GM21515 (cell line): Measurements from ENCODE around the gene GPR152.
"Not testable (repeated sequence)": the region's sequence is repeated elsewhere in the genome, so short reads cannot be mapped to it uniquely, and the experiment has no call there.

Experiments
- ATAC-seq: cut with Tn5 transposase; IDR thresholded peaks from one replicate; pipeline ENCODE4 v1.9.1; 2021; ENCODE audit not compliant: unreplicated experiment

GPR152 gene

GRCh38 chr11:67410984-67411784 lies 41.3 kb downstream of the GPR152 start:
- ATAC-seq: no peak

DNA sequence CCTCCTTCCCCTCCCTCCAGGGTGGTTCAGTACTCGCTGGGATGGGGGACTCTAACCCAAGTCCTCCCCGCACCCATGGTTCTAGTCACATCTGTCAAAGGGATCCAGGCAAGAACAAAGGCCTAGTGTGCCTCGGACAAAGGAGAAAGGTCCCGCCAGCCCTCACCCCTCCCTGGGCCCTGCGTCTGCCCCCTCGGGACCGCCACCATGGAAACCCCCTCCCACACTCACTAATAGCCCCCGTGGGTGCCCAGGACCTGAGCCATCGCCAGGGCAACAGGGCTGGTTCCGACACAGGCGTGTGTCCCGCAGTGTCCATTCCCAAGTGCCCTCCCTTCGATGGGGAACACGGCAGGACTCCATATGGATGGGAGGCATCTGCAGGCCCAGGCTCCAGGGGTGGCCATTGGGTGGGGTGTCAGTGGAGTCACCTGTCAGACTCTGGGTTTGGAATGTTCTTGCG lies 42.1 kb downstream of the GPR152 start:
- no peak for ATAC-seq

GRCh38 chr11:67409781-67410368 lies 42.7 kb downstream of the GPR152 start:
- no peak for ATAC-seq

DNA sequence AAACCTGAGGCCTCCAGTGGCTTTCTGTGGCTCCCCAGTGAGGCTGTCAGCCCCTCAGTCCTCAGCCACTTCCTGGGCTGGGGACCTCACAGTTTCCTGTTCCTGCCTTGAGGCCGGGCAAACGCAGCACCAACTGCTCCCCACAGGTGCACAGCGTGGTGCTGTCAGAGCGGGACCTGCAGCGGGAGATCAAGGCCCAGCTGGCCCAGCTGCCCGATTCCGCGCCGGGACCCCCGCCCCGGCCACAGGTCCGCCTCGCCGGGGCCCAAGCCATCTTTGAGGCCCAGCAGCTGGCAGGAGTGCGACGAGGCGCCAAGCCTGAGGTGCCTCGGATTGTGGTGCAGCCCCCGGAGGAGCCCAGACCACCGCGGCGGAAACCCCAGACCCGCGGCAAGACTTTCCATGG lies 43.3 kb downstream of the GPR152 start:
- peak; percentile 39 for ATAC-seq

DNA sequence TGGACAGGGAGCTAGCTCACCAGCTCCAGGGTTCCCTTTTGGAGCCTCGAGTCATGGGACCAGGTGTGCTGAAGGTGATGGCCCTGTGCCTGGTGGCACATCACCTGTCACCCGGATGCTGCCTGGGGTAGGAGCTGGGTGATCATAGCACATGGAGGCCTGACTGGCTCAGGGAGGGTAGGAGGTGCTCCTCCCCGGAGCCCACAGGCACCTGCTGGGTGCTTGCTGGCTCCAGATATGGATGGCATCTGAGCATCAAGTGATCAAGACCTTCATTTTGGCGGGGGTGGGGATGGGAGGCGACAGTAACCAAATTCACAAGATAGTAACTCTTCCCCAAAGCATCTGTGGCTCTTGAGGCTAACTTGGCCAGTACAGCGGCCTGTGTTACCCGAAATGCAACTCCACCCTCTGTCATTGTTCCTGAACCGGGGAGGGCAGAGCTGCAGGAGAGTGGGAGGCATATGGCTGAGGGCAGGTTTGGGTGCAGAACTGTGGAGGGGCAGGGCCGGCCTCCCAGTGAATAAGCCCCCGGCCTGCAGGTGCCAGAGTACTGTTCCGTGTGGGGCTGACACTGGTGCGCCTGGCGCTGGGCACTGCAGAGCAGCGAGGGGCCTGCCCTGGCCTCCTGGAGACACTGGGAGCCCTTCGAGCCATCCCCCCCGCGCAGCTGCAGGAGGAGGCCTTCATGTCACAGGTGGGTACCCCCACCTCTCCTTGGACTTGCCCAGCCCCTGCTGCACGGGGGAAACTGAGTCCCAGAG lies 43.9 kb downstream of the GPR152 start:
- no peak for ATAC-seq

- ATAC-seq: no peak
Observed at GRCh38 chr11:67407688-67408163, 44.8 kb downstream of the GPR152 start.

- no peak for ATAC-seq
Observed at GRCh38 chr11:67406969-67407687, 45.4 kb downstream of the GPR152 start.

GRCh38 chr11:67406420-67406968 lies 46.0 kb downstream of the GPR152 start:
- ATAC-seq: no peak

DNA sequence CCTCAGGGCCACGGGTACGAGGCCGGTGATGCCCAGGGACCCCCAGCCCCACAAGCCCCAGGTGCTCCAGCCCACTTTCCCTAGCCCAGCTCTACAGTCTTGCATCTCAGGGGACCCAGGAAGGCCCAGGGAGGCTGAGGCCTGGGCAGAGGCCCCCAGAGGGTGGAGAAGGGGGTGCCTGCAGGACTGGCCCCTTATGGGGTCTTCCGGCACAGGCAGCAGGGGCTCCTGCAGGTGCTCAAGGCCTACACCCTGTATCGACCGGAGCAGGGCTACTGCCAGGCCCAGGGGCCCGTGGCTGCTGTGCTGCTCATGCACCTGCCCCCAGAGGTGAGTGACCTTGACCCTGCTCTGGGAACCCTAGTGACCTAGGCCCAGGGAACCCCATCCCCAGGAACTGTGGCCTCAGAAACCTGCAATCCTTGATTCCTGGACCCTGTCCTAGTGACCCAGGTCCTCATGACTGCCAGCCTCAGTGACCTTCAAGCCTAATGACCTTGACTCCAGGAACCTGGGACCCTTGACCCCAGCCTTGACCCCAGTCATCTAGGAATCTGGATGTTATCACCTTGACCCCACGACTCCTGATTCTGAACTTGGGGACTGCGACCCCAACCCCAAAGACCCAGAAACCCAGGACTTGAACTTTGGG lies 46.7 kb downstream of the GPR152 start:
- ATAC-seq: no peak

DNA sequence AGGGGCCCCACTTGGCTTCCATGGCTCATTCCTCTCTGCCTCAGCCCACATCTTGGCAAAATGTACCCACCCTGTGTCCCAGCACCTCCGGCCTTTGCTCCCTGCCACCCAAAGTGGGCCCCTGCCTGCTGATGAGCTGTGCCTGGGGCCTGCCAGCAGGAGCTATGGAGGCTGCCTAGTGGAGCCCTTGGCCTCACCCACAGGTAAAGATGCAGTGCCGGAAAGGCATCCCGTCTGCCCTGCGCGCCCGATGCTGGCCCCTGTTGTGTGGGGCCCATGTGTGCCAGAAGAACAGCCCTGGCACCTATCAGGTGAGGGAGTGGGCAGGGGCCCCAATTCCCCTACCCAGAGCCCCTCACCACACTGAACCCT lies 47.3 kb downstream of the GPR152 start:
- ATAC-seq: no peak

DNA sequence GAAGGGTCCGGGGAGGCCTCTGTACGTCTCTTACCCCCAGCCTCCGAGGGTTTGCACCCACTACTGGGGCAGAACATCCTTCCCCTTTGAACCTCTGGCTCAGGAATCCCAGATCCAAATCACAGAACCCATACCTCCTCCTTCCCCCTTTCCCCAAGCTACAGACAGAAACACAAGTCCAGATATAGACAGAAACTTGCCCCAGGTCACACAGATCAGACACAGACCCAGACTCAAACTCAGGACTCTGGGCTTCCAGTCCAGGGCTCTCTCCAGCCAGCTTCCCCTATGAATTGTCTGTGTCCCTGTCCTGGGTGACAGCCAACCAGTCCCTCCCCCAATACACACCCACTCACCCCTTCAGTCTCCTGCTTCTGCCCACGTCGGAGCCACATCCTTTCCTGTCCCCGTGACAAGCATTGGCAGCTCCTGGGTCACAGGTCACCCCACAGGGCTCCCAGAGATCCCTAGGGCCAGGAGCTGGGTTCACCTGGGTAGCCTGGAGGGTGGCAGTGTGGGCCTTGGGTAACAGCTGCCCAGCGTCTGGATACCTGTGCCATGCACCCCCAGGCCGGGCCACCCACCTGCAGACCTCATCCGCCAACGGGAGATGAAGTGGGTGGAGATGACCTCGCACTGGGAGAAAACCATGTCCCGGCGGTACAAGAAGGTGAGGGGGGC lies 47.9 kb downstream of the GPR152 start:
- no peak for ATAC-seq

DNA sequence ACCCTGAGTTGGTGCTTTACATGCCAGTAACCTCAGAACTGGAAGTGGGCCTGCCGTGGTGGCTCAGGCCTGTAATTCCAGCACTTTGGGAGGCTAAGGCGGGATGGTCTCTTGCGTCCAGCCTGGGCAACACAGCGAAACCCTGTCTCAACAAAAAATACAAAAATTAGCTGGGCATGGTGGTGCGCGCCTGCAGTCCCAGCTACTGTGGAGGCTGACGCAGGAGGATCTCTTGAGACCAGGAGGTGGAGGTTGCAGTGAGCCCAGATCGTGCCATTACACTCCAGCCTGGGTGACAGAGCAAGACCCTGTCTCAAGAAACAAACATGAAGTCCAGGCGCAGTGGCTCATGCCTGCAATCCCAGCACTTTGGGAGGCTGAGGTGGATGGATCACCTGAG lies 49.4 kb downstream of the GPR152 start:
- not testable (repeated sequence) for ATAC-seq

DNA sequence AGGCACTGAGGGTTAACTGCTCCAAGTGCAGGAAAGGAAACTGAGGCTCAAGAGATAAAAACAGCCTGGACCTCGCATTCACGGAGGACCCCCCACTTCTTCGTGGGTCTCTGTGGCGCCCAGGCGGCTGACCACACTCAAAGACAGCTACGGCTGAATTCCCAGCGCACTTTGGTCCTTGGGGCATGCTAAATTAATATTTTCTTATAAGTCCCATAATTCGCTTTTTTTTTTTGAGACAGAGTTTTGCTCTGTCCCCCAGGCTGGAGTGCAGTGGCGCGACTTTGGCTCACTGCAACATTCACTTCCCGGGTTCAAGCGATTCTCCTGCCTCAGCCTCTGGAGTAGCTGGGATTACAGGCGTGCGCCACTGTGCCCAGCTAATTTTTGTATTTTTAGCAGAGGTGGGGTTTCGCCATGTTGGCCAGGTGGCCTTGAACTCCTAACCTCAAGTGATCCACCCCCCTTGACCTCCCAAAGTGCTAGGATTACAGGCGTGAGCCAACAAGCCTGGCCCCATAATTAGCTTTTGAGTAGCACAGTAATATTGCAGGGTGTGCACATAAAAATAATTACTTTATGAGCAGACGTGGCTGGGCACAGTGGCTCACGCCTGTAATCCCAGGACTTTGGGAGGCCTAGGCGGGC lies 50.2 kb downstream of the GPR152 start:
- peak; percentile 1 for ATAC-seq

- peak; percentile 49 for ATAC-seq
Observed at GRCh38 chr11:67401495-67402191, 50.9 kb downstream of the GPR152 start, which contains the start of gene PPP1CA. TSS of gene PPP1CA (minus strand) at chr11:67401858. CDS start at chr11:67401782, 76 bp downstream.
